NCI-H2196 (cell line): ENCODE measurements around the gene OPRD1.

Experiments
- DNase-seq: peaks from one replicate; lab custom pipeline; 2025; ENCODE audit not compliant: unreplicated experiment; lab: John Stamatoyannopoulos, UW

OPRD1 gene

GRCh38 chr1:28882009-28882628 is 70.1 kb downstream of the OPRD1 start:
- DNase-seq = peak; percentile 93

DNA sequence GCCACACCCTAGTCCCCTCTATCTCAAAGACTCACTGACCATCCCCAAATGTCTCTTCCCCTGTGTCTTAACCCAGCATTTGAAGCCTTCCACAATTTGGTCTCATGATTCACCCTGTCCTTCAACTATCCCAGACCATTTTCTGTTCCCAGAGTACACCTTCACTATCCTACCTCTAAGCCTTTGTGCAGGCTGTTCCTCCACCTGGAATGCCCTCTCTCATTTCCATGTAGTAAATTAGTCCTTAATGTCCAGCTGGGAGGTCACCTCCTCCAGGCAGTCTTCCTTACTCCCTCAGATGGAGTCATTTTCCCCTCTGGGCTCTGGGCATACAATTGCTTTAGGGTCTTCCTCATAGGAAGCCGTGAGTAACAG is 71.3 kb downstream of the OPRD1 start:
- DNase-seq = no peak

- DNase-seq = no peak
These were observed 73.5 kb downstream of the OPRD1 start for GRCh38 chr1:28885472-28885877.

- no peak for DNase-seq
These were observed 74.2 kb downstream of the OPRD1 start for GRCh38 chr1:28885977-28886730.

DNA sequence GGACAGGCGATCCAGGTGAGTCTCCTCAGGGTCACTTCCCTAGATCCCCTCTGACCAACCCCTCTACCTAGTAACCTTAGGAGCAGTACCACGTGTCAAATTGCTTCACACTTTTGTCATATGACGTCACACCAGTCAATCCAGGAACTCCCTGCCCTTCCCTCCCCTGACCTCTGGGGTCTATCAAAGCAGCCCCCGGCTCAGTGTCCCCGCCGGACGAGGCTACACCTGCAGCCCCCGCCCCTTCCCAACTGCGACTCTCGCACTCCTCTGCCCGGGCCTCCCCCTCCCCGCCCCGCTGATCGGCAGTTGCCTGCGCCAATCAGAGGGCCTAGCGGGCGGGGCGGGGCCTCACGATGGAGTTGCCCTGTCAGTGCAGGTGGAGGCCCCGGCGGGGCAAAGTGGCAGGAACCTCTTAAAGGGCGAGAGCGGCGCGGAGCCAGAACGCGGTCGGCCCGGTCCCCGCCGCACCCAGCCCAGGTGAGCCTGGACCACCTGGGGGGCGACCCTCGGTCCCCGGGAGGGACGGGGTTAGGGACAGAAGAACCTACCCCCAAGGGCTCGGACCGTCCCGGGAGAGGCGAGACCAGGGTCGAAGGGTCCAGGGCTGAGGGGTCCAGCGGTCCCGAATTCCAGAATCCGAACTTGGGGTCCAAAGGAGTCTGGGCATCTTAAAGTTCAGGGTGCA is 74.9 kb downstream of the OPRD1 start:
- peak; percentile 84 for DNase-seq

GRCh38 chr1:28887419-28887834 is 75.5 kb downstream of the OPRD1 start:
- DNase-seq = no peak

GRCh38 chr1:28887835-28888682 is 76.1 kb downstream of the OPRD1 start:
- DNase-seq = peak; percentile 44

- no peak for DNase-seq
These were observed 76.9 kb downstream of the OPRD1 start for GRCh38 chr1:28888915-28889314.

GRCh38 chr1:28889357-28889756 is 77.4 kb downstream of the OPRD1 start:
- no peak for DNase-seq

- DNase-seq = no peak
These were observed 78.5 kb downstream of the OPRD1 start for GRCh38 chr1:28890435-28890834.

GRCh38 chr1:28890836-28891235 is 78.9 kb downstream of the OPRD1 start:
- no peak for DNase-seq

GRCh38 chr1:28891256-28891655 is 79.3 kb downstream of the OPRD1 start:
- DNase-seq = no peak

DNA sequence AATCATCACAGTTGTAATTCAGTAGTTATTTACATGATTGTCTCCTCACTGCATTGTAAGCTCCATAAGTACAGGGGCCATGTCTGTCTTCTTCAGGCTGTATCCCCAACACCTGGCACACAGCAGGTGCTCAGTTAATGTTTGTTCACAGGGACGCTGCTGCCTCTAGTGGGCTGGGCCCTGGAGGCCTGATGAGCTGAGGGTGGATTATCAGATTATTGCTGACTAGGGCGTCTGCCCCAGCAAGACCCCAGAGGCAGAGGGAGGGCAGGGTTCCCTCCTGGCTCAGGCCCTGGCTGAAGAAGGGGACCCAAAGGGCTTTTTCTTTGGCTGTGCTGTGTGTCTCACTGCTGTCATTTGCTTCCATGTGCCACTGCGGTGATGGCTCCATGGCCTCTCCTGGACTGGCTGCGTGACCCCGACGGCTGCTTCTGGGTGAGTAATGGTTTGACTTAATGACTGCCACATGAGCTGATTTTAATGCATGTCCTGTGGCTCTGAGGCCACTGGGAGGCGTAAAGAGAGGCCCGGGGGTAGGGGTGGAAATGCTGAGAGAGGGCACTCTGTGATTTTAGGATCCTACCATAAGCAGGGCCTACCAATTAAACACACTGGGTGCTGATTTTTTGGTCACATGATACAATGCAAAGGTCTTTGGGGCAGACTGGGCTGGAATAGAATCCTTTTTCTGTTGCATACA is 81.6 kb downstream of the OPRD1 start:
- DNase-seq = no peak

DNA sequence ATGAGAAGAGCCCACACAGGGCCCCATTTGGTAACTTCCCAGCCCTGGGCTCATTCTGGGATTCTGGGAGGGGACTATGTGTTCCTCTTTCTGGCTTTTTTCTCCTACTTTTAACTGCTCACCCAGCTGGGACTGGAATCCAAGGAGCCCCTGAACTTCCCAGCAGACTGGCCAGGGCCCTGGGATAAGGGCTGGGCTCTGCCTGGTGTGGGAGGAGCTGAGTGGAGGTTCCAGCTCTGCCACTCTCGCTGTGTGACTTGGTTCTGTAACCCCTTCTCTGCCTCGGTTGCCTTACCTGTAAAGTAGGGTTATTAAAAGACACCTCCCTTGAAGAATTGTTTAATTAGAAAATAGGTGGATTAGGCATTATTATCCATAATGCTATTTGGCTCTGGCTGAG is 82.8 kb downstream of the OPRD1 start:
- no peak for DNase-seq

DNA sequence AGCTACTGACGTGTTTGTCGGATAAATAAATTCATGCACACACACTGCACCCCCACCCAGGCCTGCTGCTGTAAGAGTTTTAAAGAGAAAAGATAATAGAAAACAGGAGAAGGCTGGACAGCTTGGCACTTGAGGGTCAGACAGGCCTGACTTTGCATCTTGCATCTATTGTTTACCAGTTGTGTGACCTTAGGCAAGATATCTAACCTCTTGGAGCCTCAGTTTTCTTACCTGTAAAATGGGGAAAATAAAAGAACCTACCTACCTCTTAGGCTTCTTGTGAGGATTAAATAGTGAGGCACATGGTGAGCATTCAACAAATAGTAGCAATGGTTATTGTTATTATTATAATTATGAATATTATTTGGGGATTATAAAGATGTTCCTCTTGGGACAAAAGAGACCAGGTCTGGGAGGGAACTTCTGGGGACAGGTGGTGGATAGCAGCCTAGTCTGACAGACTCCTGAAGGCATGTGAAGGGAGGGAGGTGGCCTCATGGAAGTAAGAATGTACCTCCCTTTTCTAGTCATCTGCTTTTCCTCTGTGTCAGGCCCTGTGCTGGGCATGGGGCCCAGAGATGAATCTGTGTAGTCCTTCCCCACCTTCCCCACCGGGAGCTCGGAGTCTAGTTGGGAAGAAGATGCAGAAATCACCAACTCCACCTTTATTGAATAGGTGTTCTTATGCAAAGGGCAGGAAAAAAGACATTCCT is 84.1 kb downstream of the OPRD1 start:
- no peak for DNase-seq

DNA sequence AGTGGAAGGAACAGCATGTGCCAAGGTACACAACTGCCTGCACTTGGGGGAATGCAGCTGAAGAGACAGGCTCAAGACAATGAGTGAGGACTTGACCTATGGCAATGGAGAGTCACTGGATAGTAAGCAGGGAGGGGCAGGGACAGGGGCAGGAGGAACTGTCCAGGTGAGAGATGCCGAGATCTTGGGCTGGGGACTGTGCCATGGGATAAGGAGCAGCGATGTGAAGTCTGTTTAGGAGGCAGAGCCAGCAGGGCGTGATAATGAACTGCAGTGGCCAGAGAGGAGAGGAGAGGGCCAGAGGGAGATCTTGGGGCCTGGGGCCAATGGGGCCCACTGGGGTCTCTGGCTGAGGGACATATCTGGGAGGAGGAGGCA is 84.6 kb downstream of the OPRD1 start:
- no peak for DNase-seq

DNA sequence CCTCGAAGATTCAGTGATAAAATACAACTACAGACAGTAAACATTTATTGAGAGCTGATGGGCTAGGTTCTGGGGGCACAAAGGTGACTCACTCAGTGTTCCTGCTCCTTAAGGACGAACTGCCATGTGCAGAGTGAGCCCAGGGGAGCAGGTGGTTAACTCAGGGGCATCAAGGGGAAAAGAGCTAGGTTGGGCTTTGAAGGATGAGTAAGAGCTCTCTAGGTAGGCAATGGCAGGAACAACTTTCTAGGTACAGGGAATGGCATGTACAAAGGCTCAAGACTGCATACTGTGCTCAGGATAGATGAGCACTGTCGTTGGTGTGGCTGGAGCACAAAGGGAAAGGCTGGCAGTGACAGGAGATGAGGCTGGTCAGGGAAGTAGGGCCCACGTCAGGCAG is 85.8 kb downstream of the OPRD1 start:
- DNase-seq = no peak

DNA sequence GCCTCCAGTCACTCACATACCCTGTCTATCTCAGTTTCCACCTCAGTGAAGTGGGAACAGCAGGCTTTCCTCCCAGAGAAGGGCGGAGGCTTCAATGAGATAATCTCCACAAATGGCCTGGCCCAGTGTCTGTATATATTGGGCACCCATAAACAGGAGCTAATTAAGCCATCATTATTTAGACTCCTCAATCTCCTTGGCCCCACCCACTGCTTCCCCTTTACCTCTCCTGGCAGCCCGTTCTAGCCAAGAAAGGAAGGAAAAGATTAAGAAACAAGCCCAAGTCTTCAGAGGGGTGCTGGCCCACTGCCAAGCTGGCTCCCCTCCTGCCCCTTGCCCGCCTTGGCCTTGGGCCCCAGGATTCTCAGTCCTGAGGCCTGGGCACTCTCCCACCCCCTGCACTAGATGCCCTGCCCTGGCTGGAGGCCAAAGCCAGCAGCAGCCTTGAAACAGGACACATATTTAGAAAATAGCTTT is 86.5 kb downstream of the OPRD1 start:
- no peak for DNase-seq

- no peak for DNase-seq
These were observed 87.3 kb downstream of the OPRD1 start for GRCh38 chr1:28899267-28899666.

DNA sequence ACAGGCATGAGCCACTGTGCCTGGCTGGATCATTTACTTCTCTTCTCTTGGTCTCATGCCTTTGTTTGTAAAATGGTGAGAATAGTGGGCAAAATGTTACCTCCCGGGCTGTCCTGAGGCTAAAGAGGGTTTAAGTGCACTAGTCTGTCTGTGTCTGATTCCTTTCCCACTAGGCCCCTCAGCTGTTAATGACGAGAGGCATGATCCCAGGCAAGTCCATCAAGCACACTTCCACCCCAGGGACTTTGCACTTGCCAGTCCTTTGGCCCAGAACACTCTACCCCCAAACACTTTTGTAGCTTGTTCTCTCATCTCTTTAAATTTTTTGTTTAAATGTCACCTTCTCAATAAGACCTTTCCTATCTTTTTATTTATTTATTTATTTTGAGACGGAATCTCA is 88.6 kb downstream of the OPRD1 start:
- DNase-seq = no peak
